Central memory CD8-positive, alpha-beta T cell (primary cell): Measurements from ENCODE around the gene FOXO4.

ENCODE experiments used
- ATAC-seq: fragments of 150-1000 bp; cut with Tn5 transposase; replicated peaks from 2 replicates; pipeline ENCODE4 v1.10.0; 2022; ENCODE audit warnings: mild to moderate bottlenecking, moderate FRiP score, moderate number of reproducible peaks; ENCODE audit not compliant: poor library complexity, severe bottlenecking; ENCODE audit errors: extremely low read depth
- DNase-seq, 2 donors: peaks; one replicate each; pipeline ENCODE4 v3.0.0; 2021; ENCODE audit warnings: low spot score in 2 of 2
- H3K27ac Mint-ChIP-seq: one replicate; pipeline ENCODE4 v1.8.0; 2022; ENCODE audit warnings: low read depth, mild to moderate bottlenecking, moderate library complexity, mixed read lengths
- H3K27me3 Mint-ChIP-seq: one replicate; pipeline ENCODE4 v1.8.0; 2022; ENCODE audit warnings: mixed read lengths
- H3K36me3 Mint-ChIP-seq: one replicate; pipeline ENCODE4 v1.8.0; 2022; ENCODE audit warnings: mild to moderate bottlenecking, moderate library complexity, mixed read lengths; ENCODE audit not compliant: insufficient read depth
- H3K4me1 Mint-ChIP-seq: one replicate; pipeline ENCODE4 v1.8.0; 2022; ENCODE audit warnings: mixed read lengths
- H3K4me3 Mint-ChIP-seq: one replicate; pipeline ENCODE4 v1.8.0; 2022; ENCODE audit warnings: mild to moderate bottlenecking, moderate library complexity, mixed read lengths
- H3K9me3 Mint-ChIP-seq: one replicate; pipeline ENCODE4 v1.8.0; 2022; ENCODE audit warnings: mixed read lengths

The FOXO4 gene

GRCh38 chrX:71102292-71102691 is 6.6 kb downstream of the FOXO4 start:
- Mint-ChIP-seq H3K9me3 (no peaks in the 10 kb centered on the region), H3K4me1 (peaks cover 72% of the 10 kb centered on the region), H3K36me3 (peaks cover 19% of the 10 kb centered on the region), H3K27ac (peak overlapping the region; percentile 82), H3K27me3 (no peaks in the 10 kb centered on the region), H3K4me3 (peak overlapping the region; percentile 78)
- ATAC-seq, result no peak
- DNase-seq, result no peak

DNA sequence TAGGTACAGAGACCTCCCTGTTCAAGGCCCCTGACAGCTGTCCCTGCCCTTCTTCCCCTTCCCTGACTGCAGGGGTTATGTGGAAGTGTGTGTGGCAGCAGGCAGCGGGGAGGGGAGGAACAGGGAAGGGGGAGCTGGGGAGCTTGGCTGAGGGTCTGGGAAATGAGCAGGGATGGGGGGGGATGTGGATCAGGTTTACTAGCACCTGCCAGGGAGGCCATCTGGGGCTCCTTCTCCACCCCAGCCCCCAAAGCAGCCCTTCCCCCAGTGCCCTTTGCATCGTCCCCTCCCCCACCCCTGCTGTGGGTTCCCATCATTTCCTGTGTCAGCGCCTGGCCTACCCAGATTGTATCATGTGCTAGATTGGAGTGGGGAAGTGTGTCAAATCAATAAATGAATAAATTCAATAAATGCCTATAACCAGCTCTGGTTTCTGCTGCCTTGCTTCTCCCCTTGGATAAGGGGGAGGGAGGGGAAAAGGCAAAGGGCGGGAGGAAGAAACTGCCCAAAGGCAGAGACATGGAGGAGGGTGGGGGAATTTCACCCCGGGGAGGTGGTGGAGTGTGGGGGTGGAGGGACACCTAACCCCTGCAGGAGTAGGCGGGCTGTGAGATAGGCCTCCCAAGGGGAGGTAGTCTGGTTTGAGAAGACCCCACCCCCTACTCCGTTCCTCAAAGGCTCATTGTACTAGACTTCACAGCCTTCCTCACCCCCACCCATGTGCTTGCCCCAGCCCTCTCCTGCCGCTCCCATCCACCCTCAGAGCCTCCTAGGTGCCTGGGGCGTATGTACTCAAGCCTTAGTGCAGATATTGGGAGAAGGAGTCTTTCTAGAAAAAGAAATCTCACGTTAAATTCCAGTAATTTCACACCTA is 7.7 kb downstream of the FOXO4 start:
- H3K27ac Mint-ChIP-seq, result peak overlapping the region; percentile 82
- DNase-seq (peak in 1 of 2 donors; percentile 50), ATAC-seq (peak; percentile 63)
- H3K4me3 Mint-ChIP-seq, result peak overlapping the region; percentile 78
- H3K36me3 Mint-ChIP-seq, result peaks cover 28% of the 10 kb centered on the region
- H3K9me3 Mint-ChIP-seq, result no peaks in the 10 kb centered on the region
- peaks cover 78% of the 10 kb centered on the region for H3K4me1 Mint-ChIP-seq
- H3K27me3 Mint-ChIP-seq, result no peaks in the 10 kb centered on the region

DNA sequence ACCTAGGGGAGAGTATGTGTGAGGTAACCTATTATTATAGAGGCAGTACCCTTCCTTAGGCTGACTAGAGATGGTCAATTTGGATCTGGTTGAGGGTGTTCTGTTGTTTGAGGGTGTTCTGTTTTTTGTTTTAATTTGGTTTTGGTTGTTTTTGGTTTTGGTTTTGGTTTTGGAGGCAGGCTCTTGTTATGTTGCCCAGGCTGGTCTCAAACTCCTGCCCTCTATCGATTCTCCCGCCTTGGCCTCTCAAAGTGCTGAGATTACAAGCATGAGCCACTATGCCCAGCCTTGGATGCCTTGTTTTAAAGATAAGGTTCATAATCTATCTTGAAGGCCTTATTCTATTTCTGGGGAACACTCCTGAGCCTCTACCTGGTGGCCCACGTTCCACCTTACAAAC is 10.0 kb downstream of the FOXO4 start:
- Mint-ChIP-seq H3K36me3 (peaks cover 44% of the 10 kb centered on the region), H3K9me3 (no peaks in the 10 kb centered on the region), H3K27ac (peak overlapping the region; percentile 91), H3K4me3 (peak overlapping the region; percentile 99), H3K4me1 (peaks cover 77% of the 10 kb centered on the region), H3K27me3 (no peaks in the 10 kb centered on the region)
- ATAC-seq, result no peak
- DNase-seq, result no peak

DNA sequence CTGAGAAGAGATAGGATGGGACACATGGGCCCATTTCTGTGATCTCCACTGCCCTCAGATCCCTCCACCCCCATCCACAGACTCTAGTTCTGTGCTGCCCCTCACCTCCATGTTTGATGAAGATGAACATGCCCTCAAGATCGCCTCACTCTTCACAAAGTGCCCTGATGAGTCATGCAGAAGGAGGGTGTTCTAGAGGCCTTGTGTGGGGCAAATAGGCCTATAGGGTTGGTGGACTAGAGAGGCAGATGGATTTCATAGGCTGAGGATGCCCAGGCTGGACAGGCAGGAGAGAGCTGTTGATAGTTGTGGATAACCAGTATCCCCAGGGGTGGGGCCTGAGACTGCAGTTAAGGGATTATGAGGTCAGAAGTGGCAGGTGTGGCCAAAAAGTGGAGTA is 10.8 kb downstream of the FOXO4 start, which contains the start of gene CXorf65:
TSS of gene CXorf65 (minus strand) at position 314 of the 400 bp plus-strand sequence. CDS start at position 130, 184 bp downstream.
- Mint-ChIP-seq H3K9me3 (no peaks in the 10 kb centered on the region), H3K27me3 (no peaks in the 10 kb centered on the region), H3K4me3 (peak within 1 kb of the TSS; percentile 99), H3K27ac (peak within 1 kb of the TSS; percentile 91), H3K36me3 (peaks cover 49% of the 10 kb centered on the region), H3K4me1 (peaks cover 76% of the 10 kb centered on the region)
- no peak for ATAC-seq
- no peak for DNase-seq

- Mint-ChIP-seq H3K27me3 (no peaks in the 10 kb centered on the region), H3K27ac (peak overlapping the region; percentile 91), H3K4me1 (peaks cover 78% of the 10 kb centered on the region), H3K36me3 (peaks cover 58% of the 10 kb centered on the region), H3K9me3 (no peaks in the 10 kb centered on the region), H3K4me3 (peak overlapping the region; percentile 99)
- DNase-seq, result no peak
- no peak for ATAC-seq
Measured at GRCh38 chrX:71107245-71107644, 11.6 kb downstream of the FOXO4 start.

GRCh38 chrX:71107762-71108360 is 12.2 kb downstream of the FOXO4 start:
- H3K4me1 Mint-ChIP-seq, result peaks cover 78% of the 10 kb centered on the region
- peaks cover 58% of the 10 kb centered on the region for H3K36me3 Mint-ChIP-seq
- H3K9me3 Mint-ChIP-seq, result no peaks in the 10 kb centered on the region
- ATAC-seq, result no peak
- no peaks in the 10 kb centered on the region for H3K27me3 Mint-ChIP-seq
- peak overlapping the region; percentile 99 for H3K27ac Mint-ChIP-seq
- H3K4me3 Mint-ChIP-seq, result peak overlapping the region; percentile 99
- DNase-seq, result no peak

- ATAC-seq (no peak), DNase-seq (no peak)
- H3K27ac Mint-ChIP-seq, result peak overlapping the region; percentile 99
- H3K4me1 Mint-ChIP-seq, result peaks cover 66% of the 10 kb centered on the region
- peak overlapping the region; percentile 99 for H3K4me3 Mint-ChIP-seq
- peaks cover 57% of the 10 kb centered on the region for H3K36me3 Mint-ChIP-seq
- H3K9me3 Mint-ChIP-seq, result no peaks in the 10 kb centered on the region
- no peaks in the 10 kb centered on the region for H3K27me3 Mint-ChIP-seq
Measured at GRCh38 chrX:71109051-71109450, 13.4 kb downstream of the FOXO4 start.

- ATAC-seq (peak; percentile 92), DNase-seq (peak in 1 of 2 donors; percentile 80)
- H3K9me3 Mint-ChIP-seq, result no peaks in the 10 kb centered on the region
- no peaks in the 10 kb centered on the region for H3K27me3 Mint-ChIP-seq
- peaks cover 53% of the 10 kb centered on the region for H3K4me1 Mint-ChIP-seq
- H3K4me3 Mint-ChIP-seq, result peak within 1 kb of the TSS; percentile 99
- peaks cover 51% of the 10 kb centered on the region for H3K36me3 Mint-ChIP-seq
- peak within 1 kb of the TSS; percentile 99 for H3K27ac Mint-ChIP-seq
Measured at GRCh38 chrX:71111141-71111843, 15.6 kb downstream of the FOXO4 start, which contains the start of gene IL2RG. TSS of gene IL2RG (minus strand) at chrX:71111577. CDS start at chrX:71111539, 38 bp downstream.

DNA sequence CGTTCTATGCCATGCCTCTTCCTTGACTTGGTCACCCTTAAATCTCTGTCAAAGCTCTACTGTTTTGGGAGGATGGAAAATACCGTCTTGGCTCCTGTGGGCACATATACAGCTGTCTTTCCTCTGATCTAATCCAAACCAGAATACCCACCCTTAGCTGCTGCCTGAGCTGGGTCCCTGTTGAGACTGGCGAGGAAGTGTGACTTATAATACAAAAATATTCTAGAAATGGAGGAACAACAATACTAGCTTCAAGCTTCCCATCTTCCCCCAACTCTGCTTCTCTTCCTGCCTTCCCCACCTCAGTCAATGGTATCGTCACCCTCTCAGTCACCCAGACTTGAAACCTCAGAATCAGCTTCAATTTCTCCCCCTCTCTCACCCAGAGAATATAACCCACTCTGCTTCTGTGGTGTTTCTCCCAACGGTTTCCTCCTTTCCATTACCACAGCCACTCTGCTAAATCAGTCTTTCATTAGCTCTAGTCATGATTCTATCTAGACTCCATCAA is 16.3 kb downstream of the FOXO4 start:
- Mint-ChIP-seq H3K27me3 (no peaks in the 10 kb centered on the region), H3K9me3 (no peaks in the 10 kb centered on the region), H3K36me3 (peaks cover 45% of the 10 kb centered on the region), H3K4me3 (peak overlapping the region; percentile 99), H3K4me1 (peaks cover 48% of the 10 kb centered on the region), H3K27ac (peak overlapping the region; percentile 99)
- ATAC-seq, result peak; percentile 55
- no peak for DNase-seq

GRCh38 chrX:71117358-71117757 is 21.7 kb downstream of the FOXO4 start:
- Mint-ChIP-seq H3K9me3 (no peaks in the 10 kb centered on the region), H3K27ac (no peak overlapping the region), H3K36me3 (peaks cover 11% of the 10 kb centered on the region), H3K4me1 (peaks cover 24% of the 10 kb centered on the region), H3K27me3 (no peaks in the 10 kb centered on the region), H3K4me3 (peak overlapping the region; percentile 23)
- ATAC-seq (no peak), DNase-seq (no peak)

DNA sequence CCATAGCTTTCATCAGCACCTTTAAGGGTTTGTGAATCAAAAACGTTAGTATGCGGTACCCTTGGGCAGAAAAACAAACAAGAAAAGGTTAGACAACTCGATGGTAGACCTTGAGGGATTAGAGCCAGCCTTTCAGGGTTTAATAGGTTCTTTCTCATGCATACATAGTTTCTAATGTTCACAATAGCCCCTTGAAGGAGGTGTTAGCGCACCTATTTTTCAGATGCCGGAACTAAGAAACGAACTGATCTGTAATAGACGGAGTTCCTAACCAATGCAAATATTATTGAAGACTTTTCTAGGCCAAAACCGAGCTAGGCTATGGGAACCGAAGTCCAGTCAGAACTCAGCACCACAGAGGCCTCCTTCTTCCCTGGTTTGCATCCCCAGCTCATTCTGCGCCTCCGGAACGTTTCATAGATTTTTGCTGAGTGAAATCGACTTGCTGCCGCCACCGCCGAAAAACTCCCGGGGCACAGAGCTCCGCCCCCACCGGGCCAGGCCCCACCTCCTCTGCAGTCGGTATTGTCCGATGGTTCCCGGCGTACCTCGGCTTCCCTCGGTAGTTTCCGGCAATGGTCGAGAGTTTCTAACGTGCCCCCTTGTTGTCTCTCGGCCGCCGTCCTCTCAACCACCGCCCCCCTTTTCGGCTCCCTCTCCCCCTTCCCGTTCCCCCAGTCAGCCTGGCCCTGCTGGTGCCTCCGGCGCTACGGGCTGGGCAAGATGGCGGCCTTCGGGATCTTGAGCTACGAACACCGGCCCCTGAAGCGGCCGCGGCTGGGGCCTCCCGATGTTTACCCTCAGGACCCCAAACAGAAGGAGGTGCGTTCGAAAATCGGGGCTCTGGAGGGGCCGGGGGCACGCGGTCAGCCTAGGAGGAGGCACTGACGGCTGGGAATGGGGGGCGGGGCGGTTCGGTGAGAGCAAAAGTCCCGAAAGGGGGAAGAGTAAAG is 22.7 kb downstream of the FOXO4 start, which contains the start of gene MED12:
TSS of gene MED12 (plus strand) at position 565 of the 953 bp plus-strand sequence. CDS start at position 724, 159 bp downstream.
- peak; percentile 60 to 70 for DNase-seq
- ATAC-seq, result peak; percentile 90
- H3K36me3 Mint-ChIP-seq, result peaks cover 20% of the 10 kb centered on the region
- H3K27ac Mint-ChIP-seq, result peak within 1 kb of the TSS; percentile 91
- no peaks in the 10 kb centered on the region for H3K27me3 Mint-ChIP-seq
- peak within 1 kb of the TSS; percentile 84 for H3K4me3 Mint-ChIP-seq
- no peaks in the 10 kb centered on the region for H3K9me3 Mint-ChIP-seq
- peaks cover 27% of the 10 kb centered on the region for H3K4me1 Mint-ChIP-seq
